ENCODE data around the gene XRCC3. TPM values are rescaled to one million over a fixed set of nuclear protein-coding genes. Genes with fewer than 3 reads are reported as not detected.

The XRCC3 gene
- total and polyA plus RNA-seq, 2 of the 8 experiments (the other 6 are each of a cell fraction or from before 2014, with no cell fraction given) = 36.9 to 41.8 TPM

DNA sequence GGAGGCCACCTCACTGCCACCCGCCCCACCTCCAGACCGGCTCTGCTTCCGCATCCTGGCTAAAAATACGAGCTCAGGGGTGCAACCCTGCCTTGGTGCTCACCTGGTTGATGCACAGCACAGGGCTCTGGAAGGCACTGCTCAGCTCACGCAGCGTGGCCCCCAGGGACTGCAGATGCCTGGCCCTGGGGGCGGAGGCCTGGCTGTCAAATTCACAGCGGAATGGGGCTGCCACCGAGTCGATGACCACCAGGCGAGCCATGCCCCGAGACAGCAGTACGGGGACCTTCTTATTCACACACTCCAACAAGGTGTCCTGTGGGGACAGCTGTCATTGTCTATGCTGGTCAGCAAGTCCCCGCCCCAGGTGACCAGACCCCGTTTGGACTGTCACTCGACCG is 16.0 kb downstream of the XRCC3 start:
- ChIA-PET CTCF (ENCODE audit: partially characterized antibody) (interaction anchor here (1.3 to 2.8 kb wide), 2 partner anchors 14 to 18 kb away, joined by 3 to 8 read pairs; no protein-coding TSS in a partner anchor), POLR2A (ENCODE audit: partially characterized antibody) (interaction anchor here (1.0 to 2.3 kb wide), 4 partner anchors 9 to 177 kb away, joined by 3 to 7 read pairs (median 4); partner anchors contain the start of genes CKB and ZFYVE21)
- Histone ChIP-seq H2BK12ac (ENCODE audit: low read depth, low read length) (no peak overlapping the region), H2BK120ac (replicated peaks; ENCODE audit: low read depth, low read length) (no peak overlapping the region), H3K14ac (ENCODE audit: insufficient read length) (no peak overlapping the region), H4K8ac (ENCODE audit: extremely low read depth, insufficient read depth, low read length) (no peak overlapping the region; the same call in 1 of the 2 replicates), H4K20me1 (replicated peaks in 1 of 2; ENCODE audit: control insufficient read depth in 1 of 2, insufficient read depth in 2 of 2, low read length in 2 of 2) (peaks cover 10 to 28% of the 10 kb centered on the region in 2 experiments), H3K79me2 (ENCODE audit: control insufficient read depth in 1 of 2, insufficient read depth in 2 of 2, low read length in 2 of 2) (no peaks in the 10 kb centered on the region), H3K4me1 (replicated peaks in 1 of 4; ENCODE audit: control insufficient read depth in 3 of 4, insufficient read depth in 4 of 4, low read length in 3 of 4) (peaks cover 0 to 2% (median 0%) of the 10 kb centered on the region in 4 experiments; a peak in 2 of 7 replicates), H2BK5ac (ENCODE audit: low read depth, low read length) (no peak overlapping the region), H4K91ac (replicated peaks; ENCODE audit: insufficient read length, low read length) (no peak overlapping the region), H3K4me2 (ENCODE audit: insufficient read depth in 1 of 2, low read depth in 2 of 2, low read length in 2 of 2) (no peak overlapping the region), H3K36me3 (ENCODE audit: control insufficient read depth in 2 of 4, insufficient read depth in 4 of 4, low read length in 3 of 4) (peaks cover 2 to 30% (median 10%) of the 10 kb centered on the region in 4 experiments; a peak in 6 of 8 replicates), H2AK5ac (ENCODE audit: low read depth, low read length) (no peak overlapping the region), H3K27me3 (replicated peaks in 1 of 4; ENCODE audit: control insufficient read depth in 3 of 4, extremely low read depth in 1 of 4, insufficient read depth in 3 of 4, low read length in 3 of 4) (no peaks in the 10 kb centered on the region), H3K9ac (replicated peaks in 1 of 4; ENCODE audit: extremely low read depth in 1 of 4, low read depth in 3 of 4, low read length in 3 of 4) (no peak overlapping the region), H3K9me3 (ENCODE audit: insufficient read depth in 2 of 2, low read depth in 1 of 2, low read length in 1 of 2) (no peaks in the 10 kb centered on the region), H3K4ac (replicated peaks; ENCODE audit: insufficient read length, low read depth, low read length) (no peak overlapping the region), H2AFZ (ENCODE audit: low read length) (no peak overlapping the region), H4K5ac (ENCODE audit: insufficient read length, low read depth, low read length) (no peak overlapping the region), H3K23ac (ENCODE audit: insufficient read length) (no peak overlapping the region), H3K79me1 (ENCODE audit: low read depth, low read length) (peaks cover 8% of the 10 kb centered on the region; the same call in 1 of the 2 replicates), H2BK20ac (ENCODE audit: low read length) (no peak overlapping the region), H3K56ac (replicated peaks; ENCODE audit: insufficient read length, low read depth, low read length) (no peak overlapping the region), H2BK15ac (ENCODE audit: low read length) (no peak overlapping the region), H3K27ac (ENCODE audit: low read depth, low read length) (no peak overlapping the region), H3K23me2 (ENCODE audit: low read depth, low read length) (no peaks in the 10 kb centered on the region), H3K18ac (ENCODE audit: extremely low read depth, low read length) (no peak overlapping the region), H3K4me3 (ENCODE audit: extremely low read depth in 1 of 4, insufficient read depth in 2 of 4, low read depth in 3 of 4, low read length in 4 of 4) (no peak overlapping the region)
- FAIRE-seq (no peak), DNase-seq (ENCODE audit: low read depth in 1 of 2, low spot score in 2 of 2) (no peak)
- 89% methylated on average over 16 of the region's 17 CpGs; no CpG with 5 or more reads in 1 of the 2 experiments for WGBS, 2 experiments (ENCODE audit: extremely low coverage in 1 of 2, insufficient coverage in 1 of 2, insufficient read length in 1 of 2, insufficient replicate concordance in 2 of 2, low coverage in 1 of 2, low lambda C conversion rate in 2 of 2, missing lambda C conversion rate in 1 of 2)
- no peak for TF ChIP-seq TAF7 (optimal IDR thresholded peaks at IDR 0.05; ENCODE audit: borderline replicate concordance, low read depth, low read length)
- TF ChIP-seq PHF8 (conservative IDR thresholded peaks at IDR 0.05; ENCODE audit: low read depth, low read length) = no peak
- no peak for TF ChIP-seq RFX5 (IDR thresholded peaks at IDR 0.05; ENCODE audit: borderline replicate concordance, low read depth, low read length)
- no peak for TF ChIP-seq CBX8 (IDR thresholded peaks at IDR 0.05; ENCODE audit: borderline replicate concordance, low read depth, low read length)
- no peak for TF ChIP-seq TEAD4 (IDR thresholded peaks at IDR 0.05; ENCODE audit: low read depth, low read length)
- no peak for TF ChIP-seq CBX5 (IDR thresholded peaks at IDR 0.05; ENCODE audit: low read depth, low read length)
- no peak for TF ChIP-seq RBBP5 (IDR thresholded peaks at IDR 0.05; ENCODE audit: borderline replicate concordance, low read depth, low read length)
- TF ChIP-seq, protein P1, sequence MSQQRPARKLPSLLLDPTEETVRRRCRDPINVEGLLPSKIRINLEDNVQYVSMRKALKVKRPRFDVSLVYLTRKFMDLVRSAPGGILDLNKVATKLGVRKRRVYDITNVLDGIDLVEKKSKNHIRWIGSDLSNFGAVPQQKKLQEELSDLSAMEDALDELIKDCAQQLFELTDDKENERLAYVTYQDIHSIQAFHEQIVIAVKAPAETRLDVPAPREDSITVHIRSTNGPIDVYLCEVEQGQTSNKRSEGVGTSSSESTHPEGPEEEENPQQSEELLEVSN (IDR thresholded peaks at IDR 0.05) = no peak
- TF ChIP-seq, protein P2, sequence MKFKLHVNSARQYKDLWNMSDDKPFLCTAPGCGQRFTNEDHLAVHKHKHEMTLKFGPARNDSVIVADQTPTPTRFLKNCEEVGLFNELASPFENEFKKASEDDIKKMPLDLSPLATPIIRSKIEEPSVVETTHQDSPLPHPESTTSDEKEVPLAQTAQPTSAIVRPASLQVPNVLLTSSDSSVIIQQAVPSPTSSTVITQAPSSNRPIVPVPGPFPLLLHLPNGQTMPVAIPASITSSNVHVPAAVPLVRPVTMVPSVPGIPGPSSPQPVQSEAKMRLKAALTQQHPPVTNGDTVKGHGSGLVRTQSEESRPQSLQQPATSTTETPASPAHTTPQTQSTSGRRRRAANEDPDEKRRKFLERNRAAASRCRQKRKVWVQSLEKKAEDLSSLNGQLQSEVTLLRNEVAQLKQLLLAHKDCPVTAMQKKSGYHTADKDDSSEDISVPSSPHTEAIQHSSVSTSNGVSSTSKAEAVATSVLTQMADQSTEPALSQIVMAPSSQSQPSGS (IDR thresholded peaks at IDR 0.05; ENCODE audit: low read length) = no peak
- no peak for TF ChIP-seq CTBP2 (IDR thresholded peaks at IDR 0.05; ENCODE audit: borderline replicate concordance, insufficient read depth, insufficient read length, low read length)

All from H1 (cell line).